Measurements from ENCODE around the gene PRKG1.

GRCh38 chr10:51748959-51749358 lies 674.7 kb downstream of the PRKG1 start:
- TF ChIP-seq CTCF (IDR thresholded peaks at IDR 0.05): no peak
- no peak for TF ChIP-seq POLR2A (IDR thresholded peaks at IDR 0.05)
